Activated CD8-positive, alpha-beta memory T cell treated with anti-CD3 and anti-CD28 coated beads, Interleukin-2, amount 10 ng/mL, durations not matched to agents 7 days and 5 days (primary cell): ENCODE data around the gene CALD1. TPM values are rescaled to one million over a fixed set of nuclear protein-coding genes. Genes with fewer than 3 reads are reported as not detected.

Experiments
- ATAC-seq: fragments of 150-1000 bp; cut with Tn5 transposase; one replicate; pipeline ENCODE4 v1.10.0; 2021; ENCODE audit warnings: moderate library complexity
- CTCF ChIA-PET: fragments of 350-600 bp; sonication (Branson Sonifier 250); formaldehyde crosslinking; loops from one replicate; lab custom pipeline; 2021; ENCODE audit warnings: antibody characterized with exemption; lab: Charles Lee
- DNase-seq: peaks from one replicate; pipeline ENCODE4 v3.0.0-alpha.2; 2020
- H3K27ac Mint-ChIP-seq: one replicate; pipeline ENCODE4 v1.8.0; 2021; ENCODE audit warnings: mild to moderate bottlenecking, mixed read lengths
- H3K27me3 Mint-ChIP-seq: one replicate; pipeline ENCODE4 v1.8.0; 2021; ENCODE audit warnings: mixed read lengths
- H3K36me3 Mint-ChIP-seq: one replicate; pipeline ENCODE4 v1.8.0; 2021; ENCODE audit warnings: mild to moderate bottlenecking, mixed read lengths
- H3K4me1 Mint-ChIP-seq: one replicate; pipeline ENCODE4 v1.8.0; 2021; ENCODE audit warnings: mixed read lengths
- H3K4me3 Mint-ChIP-seq: one replicate; pipeline ENCODE4 v1.8.0; 2021; ENCODE audit warnings: mild to moderate bottlenecking, moderate library complexity, mixed read lengths
- H3K9me3 Mint-ChIP-seq: one replicate; pipeline ENCODE4 v1.8.0; 2022; ENCODE audit warnings: low read depth, mixed read lengths
- total RNA-seq, 2 experiments: library from RNA; stranded (reverse); gene quantifications; one replicate each; pipeline ENCODE4 v1.2.3, GENCODE V29; 2021

CALD1 gene
- total RNA-seq, 2 experiments from 2014 or later: 0.47 TPM; not detected in 1

- peaks cover 13% of the 10 kb centered on the region for H3K27me3 Mint-ChIP-seq
- no peaks in the 10 kb centered on the region for H3K9me3 Mint-ChIP-seq
- no peak overlapping the region for H3K27ac Mint-ChIP-seq
- CTCF ChIA-PET: no interaction called here
- no peak overlapping the region for H3K4me3 Mint-ChIP-seq
- DNase-seq (no peak), ATAC-seq (no peak)
- H3K4me1 Mint-ChIP-seq: no peaks in the 10 kb centered on the region
- H3K36me3 Mint-ChIP-seq: no peaks in the 10 kb centered on the region
Observed at GRCh38 chr7:134809616-134810015, 30.2 kb downstream of the CALD1 start.

- CTCF ChIA-PET: no interaction called here
- Mint-ChIP-seq H3K36me3 (no peaks in the 10 kb centered on the region), H3K4me3 (no peak overlapping the region), H3K27me3 (peaks cover 11% of the 10 kb centered on the region), H3K9me3 (no peaks in the 10 kb centered on the region), H3K27ac (no peak overlapping the region), H3K4me1 (no peaks in the 10 kb centered on the region)
- DNase-seq (no peak), ATAC-seq (no peak)
Observed at GRCh38 chr7:134811765-134812164, 32.3 kb downstream of the CALD1 start.

GRCh38 chr7:134813663-134814396 is 34.4 kb downstream of the CALD1 start:
- CTCF ChIA-PET: no interaction called here
- no peaks in the 10 kb centered on the region for H3K4me1 Mint-ChIP-seq
- no peaks in the 10 kb centered on the region for H3K36me3 Mint-ChIP-seq
- no peak overlapping the region for H3K4me3 Mint-ChIP-seq
- H3K27ac Mint-ChIP-seq: no peak overlapping the region
- no peaks in the 10 kb centered on the region for H3K9me3 Mint-ChIP-seq
- peaks cover 16% of the 10 kb centered on the region for H3K27me3 Mint-ChIP-seq
- ATAC-seq (no peak), DNase-seq (no peak)

- CTCF ChIA-PET: no interaction called here
- Mint-ChIP-seq H3K9me3 (no peaks in the 10 kb centered on the region), H3K27me3 (peaks cover 16% of the 10 kb centered on the region), H3K4me1 (no peaks in the 10 kb centered on the region), H3K36me3 (no peaks in the 10 kb centered on the region), H3K4me3 (no peak overlapping the region), H3K27ac (no peak overlapping the region)
- DNase-seq: no peak
- no peak for ATAC-seq
Observed at GRCh38 chr7:134814730-134815364, 35.4 kb downstream of the CALD1 start.

GRCh38 chr7:134818613-134819345 is 39.3 kb downstream of the CALD1 start:
- CTCF ChIA-PET: no interaction called here
- Mint-ChIP-seq H3K9me3 (no peaks in the 10 kb centered on the region), H3K4me1 (no peaks in the 10 kb centered on the region), H3K36me3 (no peaks in the 10 kb centered on the region), H3K27me3 (peaks cover 12% of the 10 kb centered on the region), H3K4me3 (no peak overlapping the region), H3K27ac (no peak overlapping the region)
- DNase-seq: no peak
- ATAC-seq: no peak

GRCh38 chr7:134819401-134819800 is 40.0 kb downstream of the CALD1 start:
- Mint-ChIP-seq H3K9me3 (no peaks in the 10 kb centered on the region), H3K27me3 (peaks cover 17% of the 10 kb centered on the region), H3K27ac (no peak overlapping the region), H3K36me3 (no peaks in the 10 kb centered on the region), H3K4me3 (no peak overlapping the region), H3K4me1 (no peaks in the 10 kb centered on the region)
- CTCF ChIA-PET: no interaction called here
- no peak for DNase-seq
- no peak for ATAC-seq

GRCh38 chr7:134820295-134820694 is 40.9 kb downstream of the CALD1 start:
- H3K9me3 Mint-ChIP-seq: no peaks in the 10 kb centered on the region
- DNase-seq: no peak
- H3K4me3 Mint-ChIP-seq: no peak overlapping the region
- no peaks in the 10 kb centered on the region for H3K36me3 Mint-ChIP-seq
- peaks cover 23% of the 10 kb centered on the region for H3K27me3 Mint-ChIP-seq
- no peaks in the 10 kb centered on the region for H3K4me1 Mint-ChIP-seq
- CTCF ChIA-PET: no interaction called here
- no peak for ATAC-seq
- no peak overlapping the region for H3K27ac Mint-ChIP-seq

GRCh38 chr7:134820778-134821177 is 41.3 kb downstream of the CALD1 start:
- CTCF ChIA-PET: no interaction called here
- DNase-seq: no peak
- Mint-ChIP-seq H3K4me3 (no peak overlapping the region), H3K27me3 (peaks cover 23% of the 10 kb centered on the region), H3K27ac (no peak overlapping the region), H3K9me3 (no peaks in the 10 kb centered on the region), H3K36me3 (no peaks in the 10 kb centered on the region), H3K4me1 (no peaks in the 10 kb centered on the region)
- no peak for ATAC-seq

GRCh38 chr7:134823400-134823799 is 44.0 kb downstream of the CALD1 start:
- Mint-ChIP-seq H3K36me3 (no peaks in the 10 kb centered on the region), H3K27ac (no peak overlapping the region), H3K9me3 (no peaks in the 10 kb centered on the region), H3K27me3 (peaks cover 18% of the 10 kb centered on the region), H3K4me3 (no peak overlapping the region), H3K4me1 (no peaks in the 10 kb centered on the region)
- DNase-seq (no peak), ATAC-seq (no peak)
- CTCF ChIA-PET: no interaction called here

GRCh38 chr7:134825666-134826065 is 46.2 kb downstream of the CALD1 start:
- CTCF ChIA-PET: no interaction called here
- Mint-ChIP-seq H3K4me3 (no peak overlapping the region), H3K27ac (no peak overlapping the region), H3K27me3 (peaks cover 18% of the 10 kb centered on the region), H3K4me1 (no peaks in the 10 kb centered on the region), H3K9me3 (no peaks in the 10 kb centered on the region), H3K36me3 (no peaks in the 10 kb centered on the region)
- ATAC-seq (no peak), DNase-seq (no peak)

GRCh38 chr7:134826105-134826504 is 46.7 kb downstream of the CALD1 start:
- Mint-ChIP-seq H3K27me3 (peaks cover 18% of the 10 kb centered on the region), H3K4me3 (no peak overlapping the region), H3K4me1 (no peaks in the 10 kb centered on the region), H3K9me3 (no peaks in the 10 kb centered on the region), H3K36me3 (no peaks in the 10 kb centered on the region), H3K27ac (no peak overlapping the region)
- no peak for ATAC-seq
- DNase-seq: no peak
- CTCF ChIA-PET: no interaction called here

- ATAC-seq (no peak), DNase-seq (no peak)
- no peak overlapping the region for H3K4me3 Mint-ChIP-seq
- no peaks in the 10 kb centered on the region for H3K4me1 Mint-ChIP-seq
- no peaks in the 10 kb centered on the region for H3K9me3 Mint-ChIP-seq
- H3K27ac Mint-ChIP-seq: no peak overlapping the region
- CTCF ChIA-PET: no interaction called here
- peaks cover 18% of the 10 kb centered on the region for H3K27me3 Mint-ChIP-seq
- H3K36me3 Mint-ChIP-seq: no peaks in the 10 kb centered on the region
Observed at GRCh38 chr7:134827436-134827835, 48.0 kb downstream of the CALD1 start.

GRCh38 chr7:134827889-134828288 is 48.5 kb downstream of the CALD1 start:
- Mint-ChIP-seq H3K9me3 (no peaks in the 10 kb centered on the region), H3K4me3 (no peak overlapping the region), H3K27me3 (peaks cover 14% of the 10 kb centered on the region), H3K27ac (no peak overlapping the region), H3K4me1 (no peaks in the 10 kb centered on the region), H3K36me3 (no peaks in the 10 kb centered on the region)
- DNase-seq (no peak), ATAC-seq (no peak)
- CTCF ChIA-PET: no interaction called here

GRCh38 chr7:134828361-134828760 is 48.9 kb downstream of the CALD1 start:
- no peaks in the 10 kb centered on the region for H3K9me3 Mint-ChIP-seq

More at GRCh38 chr7:134828361-134828760, 48.9 kb downstream of the CALD1 start:
- CTCF ChIA-PET: no interaction called here
- DNase-seq: no peak
- no peak for ATAC-seq
- peaks cover 14% of the 10 kb centered on the region for H3K27me3 Mint-ChIP-seq
- H3K4me3 Mint-ChIP-seq: no peak overlapping the region
- no peak overlapping the region for H3K27ac Mint-ChIP-seq
- H3K4me1 Mint-ChIP-seq: no peaks in the 10 kb centered on the region
- H3K36me3 Mint-ChIP-seq: no peaks in the 10 kb centered on the region
